Measurements from ENCODE around the gene TBCB.
"Not testable (repeated sequence)": the region's sequence is repeated elsewhere in the genome, so short reads cannot be mapped to it uniquely, and the experiment has no call there.

Gene TBCB

DNA sequence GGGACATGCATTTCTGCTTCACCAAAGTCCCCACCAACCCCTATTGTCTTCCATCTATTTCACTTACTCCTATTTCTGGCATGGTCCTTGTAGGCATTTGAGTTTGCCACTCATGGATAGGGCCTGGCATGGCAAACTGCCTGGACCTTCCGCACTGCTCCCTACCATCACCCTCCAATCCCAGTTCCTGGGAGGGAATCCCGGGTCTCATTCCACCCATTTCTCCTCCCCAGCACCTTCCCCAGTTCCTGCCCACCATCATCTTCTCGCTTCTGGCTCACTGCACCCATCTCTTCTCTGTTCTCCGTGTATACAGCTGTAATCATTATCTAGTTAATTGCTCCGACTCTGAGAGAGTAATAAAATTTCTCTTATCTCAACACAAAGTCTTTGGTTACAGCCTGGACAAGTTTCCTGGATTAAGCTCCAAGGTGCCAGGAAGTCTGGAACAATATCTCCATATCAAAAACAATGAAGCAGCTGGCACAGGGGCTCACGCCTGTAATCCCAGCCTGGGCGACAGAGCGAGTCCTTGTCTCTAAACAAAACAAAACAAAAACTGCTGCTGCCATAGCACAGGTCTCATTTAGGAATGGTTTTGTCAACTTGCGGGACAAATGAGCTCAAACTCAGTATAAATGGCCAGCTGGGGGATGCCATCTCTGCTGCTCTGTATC is 54.0 kb downstream of the TBCB start:
- Histone ChIP-seq H3K9me2 (replicated peaks; ENCODE audit: insufficient read depth, low read length) (no peaks in the 10 kb centered on the region), H3K27ac (ENCODE audit: low read depth, low read length) (no peak overlapping the region), H3F3A (ENCODE audit: insufficient read depth) (no peaks in the 10 kb centered on the region), H3K36me3 (ENCODE audit: low read length) (no peaks in the 10 kb centered on the region), H3K27me3 (ENCODE audit: low read length) (no peaks in the 10 kb centered on the region), H3K9me3 (ENCODE audit: insufficient read depth, low read length) (no peaks in the 10 kb centered on the region), H3K4me2 (ENCODE audit: low read depth, low read length, poor library complexity, severe bottlenecking) (no peak overlapping the region), H3K79me2 (ENCODE audit: insufficient read depth, low read length) (no peaks in the 10 kb centered on the region), H3K4me3 (ENCODE audit: insufficient read depth, low read length, poor library complexity, severe bottlenecking) (no peak overlapping the region), H3K9ac (ENCODE audit: low read length) (no peak overlapping the region), H2AFZ (ENCODE audit: low read depth, low read length, severe bottlenecking) (no peak overlapping the region), H4K20me1 (ENCODE audit: low read depth, low read length) (no peaks in the 10 kb centered on the region)
- TF ChIP-seq EZH2phosphoT487 (conservative IDR thresholded peaks at IDR 0.05; ENCODE audit: low read length) = no peak
- TF ChIP-seq, protein P1, sequence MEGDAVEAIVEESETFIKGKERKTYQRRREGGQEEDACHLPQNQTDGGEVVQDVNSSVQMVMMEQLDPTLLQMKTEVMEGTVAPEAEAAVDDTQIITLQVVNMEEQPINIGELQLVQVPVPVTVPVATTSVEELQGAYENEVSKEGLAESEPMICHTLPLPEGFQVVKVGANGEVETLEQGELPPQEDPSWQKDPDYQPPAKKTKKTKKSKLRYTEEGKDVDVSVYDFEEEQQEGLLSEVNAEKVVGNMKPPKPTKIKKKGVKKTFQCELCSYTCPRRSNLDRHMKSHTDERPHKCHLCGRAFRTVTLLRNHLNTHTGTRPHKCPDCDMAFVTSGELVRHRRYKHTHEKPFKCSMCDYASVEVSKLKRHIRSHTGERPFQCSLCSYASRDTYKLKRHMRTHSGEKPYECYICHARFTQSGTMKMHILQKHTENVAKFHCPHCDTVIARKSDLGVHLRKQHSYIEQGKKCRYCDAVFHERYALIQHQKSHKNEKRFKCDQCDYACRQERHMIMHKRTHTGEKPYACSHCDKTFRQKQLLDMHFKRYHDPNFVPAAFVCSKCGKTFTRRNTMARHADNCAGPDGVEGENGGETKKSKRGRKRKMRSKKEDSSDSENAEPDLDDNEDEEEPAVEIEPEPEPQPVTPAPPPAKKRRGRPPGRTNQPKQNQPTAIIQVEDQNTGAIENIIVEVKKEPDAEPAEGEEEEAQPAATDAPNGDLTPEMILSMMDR (IDR thresholded peaks at IDR 0.05; ENCODE audit: insufficient read depth, low read length, poor library complexity, severe bottlenecking) = no peak

DNA sequence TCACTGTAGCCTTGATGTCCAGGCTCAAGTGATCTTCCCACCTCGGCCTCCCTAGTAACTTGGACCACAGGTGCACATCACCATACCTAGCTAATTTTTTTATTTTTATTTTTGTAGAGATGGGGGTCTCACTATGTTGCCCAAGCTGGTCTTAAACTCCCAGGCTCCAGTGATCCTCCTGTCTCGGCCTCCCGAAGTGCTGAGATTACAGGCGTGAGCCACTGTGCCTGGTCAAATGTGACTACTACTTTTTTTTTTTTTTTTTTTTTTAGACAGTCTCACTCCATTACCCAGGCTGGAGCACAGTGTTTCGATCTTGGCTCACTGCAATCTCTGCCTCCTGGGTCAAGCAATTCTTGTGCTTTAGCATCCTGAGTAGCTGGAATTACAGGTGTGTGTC is 57.6 kb downstream of the TBCB start:
- H3K27me3 ChIP-seq (ENCODE audit: low read length) = no peaks in the 10 kb centered on the region
- H3K4me3 ChIP-seq (ENCODE audit: insufficient read depth, low read length, poor library complexity, severe bottlenecking) = no peak overlapping the region
- H2AFZ ChIP-seq (ENCODE audit: low read depth, low read length, severe bottlenecking) = no peak overlapping the region
- no peak overlapping the region for H3K9ac ChIP-seq (ENCODE audit: low read length)
- no peak overlapping the region for H3K4me2 ChIP-seq (ENCODE audit: low read depth, low read length, poor library complexity, severe bottlenecking)
- H3K36me3 ChIP-seq (ENCODE audit: low read length) = no peaks in the 10 kb centered on the region
- H3K9me2 ChIP-seq (replicated peaks; ENCODE audit: insufficient read depth, low read length) = no peaks in the 10 kb centered on the region
- H3K9me3 ChIP-seq (ENCODE audit: insufficient read depth, low read length) = no peaks in the 10 kb centered on the region
- TF ChIP-seq, protein P1 (IDR thresholded peaks at IDR 0.05; ENCODE audit: insufficient read depth, low read length, poor library complexity, severe bottlenecking) = no peak
- TF ChIP-seq EZH2phosphoT487 (conservative IDR thresholded peaks at IDR 0.05; ENCODE audit: low read length) = no peak
- H3F3A ChIP-seq (ENCODE audit: insufficient read depth) = no peaks in the 10 kb centered on the region
- H4K20me1 ChIP-seq (ENCODE audit: low read depth, low read length) = no peaks in the 10 kb centered on the region
- H3K27ac ChIP-seq (ENCODE audit: low read depth, low read length) = no peak overlapping the region
- no peaks in the 10 kb centered on the region for H3K79me2 ChIP-seq (ENCODE audit: insufficient read depth, low read length)

DNA sequence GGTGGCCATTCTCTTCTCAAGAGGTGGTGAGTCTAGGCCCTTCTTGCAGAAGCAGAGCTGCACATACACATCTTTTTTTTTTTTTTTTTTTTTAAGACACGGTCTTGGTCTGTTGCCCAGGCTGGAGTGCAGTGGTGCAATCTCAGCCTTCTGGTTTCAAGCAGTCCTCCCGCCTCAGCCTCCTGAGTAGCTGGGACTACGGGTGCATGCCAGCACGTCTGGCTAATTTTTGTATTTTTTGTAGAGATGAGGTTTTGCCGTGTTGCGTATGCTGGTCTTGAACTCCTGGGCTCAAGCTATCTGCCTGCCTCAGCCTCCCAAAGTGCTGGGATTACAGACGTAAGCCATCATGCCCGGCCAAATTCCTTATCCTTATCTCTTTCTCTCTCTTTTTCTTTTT is 58.6 kb downstream of the TBCB start:
- not testable (repeated sequence) for H3K4me2 ChIP-seq (ENCODE audit: low read depth, low read length, poor library complexity, severe bottlenecking); H4K20me1 ChIP-seq (ENCODE audit: low read depth, low read length); H3K9ac ChIP-seq (ENCODE audit: low read length); H3K27me3 ChIP-seq (ENCODE audit: low read length); H3F3A ChIP-seq (ENCODE audit: insufficient read depth); H3K36me3 ChIP-seq (ENCODE audit: low read length); H2AFZ ChIP-seq (ENCODE audit: low read depth, low read length, severe bottlenecking); H3K9me3 ChIP-seq (ENCODE audit: insufficient read depth, low read length); H3K4me3 ChIP-seq (ENCODE audit: insufficient read depth, low read length, poor library complexity, severe bottlenecking); H3K79me2 ChIP-seq (ENCODE audit: insufficient read depth, low read length); H3K9me2 ChIP-seq (replicated peaks; ENCODE audit: insufficient read depth, low read length); H3K27ac ChIP-seq (ENCODE audit: low read depth, low read length)

Data from SU-DHL-6 (cell line).